ENCODE measurements around the gene KYNU.

The KYNU gene

GRCh38 chr2:142883526-142883925 lies 6.1 kb downstream of the KYNU start:
- TF ChIP-seq POLR2AphosphoS5 (IDR thresholded peaks at IDR 0.05; ENCODE audit: low read depth, low read length) (no peak), REST (IDR thresholded peaks at IDR 0.05; ENCODE audit: insufficient read depth in 1 of 2, low read depth in 2 of 2, low read length in 2 of 2) (no peak), TAF1 (IDR thresholded peaks at IDR 0.05; ENCODE audit: borderline replicate concordance, insufficient read depth, low read length) (no peak), FOXP2 (optimal IDR thresholded peaks at IDR 0.05; ENCODE audit: borderline replicate concordance, extremely low read depth, extremely low read length, insufficient read depth) (no peak), SIN3A (IDR thresholded peaks at IDR 0.05; ENCODE audit: borderline replicate concordance, insufficient read depth, low read length) (no peak)

- TF ChIP-seq TAF1 (IDR thresholded peaks at IDR 0.05; ENCODE audit: borderline replicate concordance, insufficient read depth, low read length) (no peak), POLR2AphosphoS5 (IDR thresholded peaks at IDR 0.05; ENCODE audit: low read depth, low read length) (no peak), REST (IDR thresholded peaks at IDR 0.05; ENCODE audit: insufficient read depth in 1 of 2, low read depth in 2 of 2, low read length in 2 of 2) (no peak), FOXP2 (optimal IDR thresholded peaks at IDR 0.05; ENCODE audit: borderline replicate concordance, extremely low read depth, extremely low read length, insufficient read depth) (no peak), SIN3A (IDR thresholded peaks at IDR 0.05; ENCODE audit: borderline replicate concordance, insufficient read depth, low read length) (no peak)
These were observed 8.1 kb downstream of the KYNU start for GRCh38 chr2:142885543-142885942.

GRCh38 chr2:142892715-142893114 lies 15.3 kb downstream of the KYNU start:
- TF ChIP-seq SIN3A (IDR thresholded peaks at IDR 0.05; ENCODE audit: borderline replicate concordance, insufficient read depth, low read length) (no peak), POLR2AphosphoS5 (IDR thresholded peaks at IDR 0.05; ENCODE audit: low read depth, low read length) (no peak), FOXP2 (optimal IDR thresholded peaks at IDR 0.05; ENCODE audit: borderline replicate concordance, extremely low read depth, extremely low read length, insufficient read depth) (no peak), TAF1 (IDR thresholded peaks at IDR 0.05; ENCODE audit: borderline replicate concordance, insufficient read depth, low read length) (no peak), REST (IDR thresholded peaks at IDR 0.05; ENCODE audit: insufficient read depth in 1 of 2, low read depth in 2 of 2, low read length in 2 of 2) (no peak)

GRCh38 chr2:142893241-142893640 lies 15.8 kb downstream of the KYNU start:
- TF ChIP-seq FOXP2 (optimal IDR thresholded peaks at IDR 0.05; ENCODE audit: borderline replicate concordance, extremely low read depth, extremely low read length, insufficient read depth): no peak
- no peak for TF ChIP-seq SIN3A (IDR thresholded peaks at IDR 0.05; ENCODE audit: borderline replicate concordance, insufficient read depth, low read length)
- no peak for TF ChIP-seq TAF1 (IDR thresholded peaks at IDR 0.05; ENCODE audit: borderline replicate concordance, insufficient read depth, low read length)
- no peak for TF ChIP-seq REST (IDR thresholded peaks at IDR 0.05; ENCODE audit: insufficient read depth in 1 of 2, low read depth in 2 of 2, low read length in 2 of 2)
- TF ChIP-seq POLR2AphosphoS5 (IDR thresholded peaks at IDR 0.05; ENCODE audit: low read depth, low read length): no peak

GRCh38 chr2:142897807-142898206 lies 20.3 kb downstream of the KYNU start:
- no peak for TF ChIP-seq REST (IDR thresholded peaks at IDR 0.05; ENCODE audit: insufficient read depth in 1 of 2, low read depth in 2 of 2, low read length in 2 of 2)
- TF ChIP-seq FOXP2 (optimal IDR thresholded peaks at IDR 0.05; ENCODE audit: borderline replicate concordance, extremely low read depth, extremely low read length, insufficient read depth): no peak

All from PFSK-1 (cell line).